HG03521 (cell line): ENCODE results near the gene KIAA1671.

ENCODE experiments used
- ATAC-seq: cut with Tn5 transposase; IDR thresholded peaks from one replicate; pipeline ENCODE4 v1.9.1; 2021; ENCODE audit warnings: mild to moderate bottlenecking, moderate library complexity; ENCODE audit not compliant: unreplicated experiment

KIAA1671 gene

DNA sequence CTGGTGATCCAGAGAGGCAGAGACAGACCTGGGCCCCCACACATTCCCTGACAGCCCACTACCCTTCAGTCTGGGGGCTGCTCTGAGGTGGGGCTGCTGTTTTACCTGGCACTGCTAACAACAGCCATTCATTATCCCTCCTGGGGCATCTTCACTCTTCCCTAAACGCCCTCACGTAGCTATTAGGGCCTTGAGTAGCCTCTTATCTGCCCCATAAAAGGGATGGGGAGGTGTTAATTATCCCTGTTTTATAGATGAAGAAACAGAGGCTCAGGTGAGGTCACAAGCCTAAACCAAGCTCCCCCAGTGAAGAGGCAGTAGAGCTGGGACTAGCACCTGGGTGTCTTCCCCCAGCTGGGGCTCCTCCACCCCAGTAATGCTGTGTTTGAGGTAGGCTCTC is 79.5 kb downstream of the KIAA1671 start:
- ATAC-seq: no peak

DNA sequence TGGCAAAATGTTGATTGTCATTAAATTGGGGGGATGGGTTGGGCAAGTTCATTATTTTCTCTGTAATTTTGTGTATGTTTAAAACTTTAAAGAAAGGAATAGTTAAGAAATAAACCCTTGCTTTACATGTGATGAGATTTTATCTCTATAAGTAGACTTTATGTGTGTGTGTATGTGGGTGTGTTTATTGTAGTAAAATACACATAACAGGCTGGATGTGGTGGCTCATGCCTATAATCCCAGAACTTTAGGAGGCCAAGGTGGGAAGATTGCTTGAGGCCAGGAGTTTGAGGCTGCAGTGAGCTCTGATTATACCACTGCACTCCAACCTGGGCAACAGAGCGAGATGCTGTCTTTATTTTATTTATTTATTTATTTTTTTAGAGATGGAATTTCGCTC is 83.2 kb downstream of the KIAA1671 start:
- no peak for ATAC-seq

DNA sequence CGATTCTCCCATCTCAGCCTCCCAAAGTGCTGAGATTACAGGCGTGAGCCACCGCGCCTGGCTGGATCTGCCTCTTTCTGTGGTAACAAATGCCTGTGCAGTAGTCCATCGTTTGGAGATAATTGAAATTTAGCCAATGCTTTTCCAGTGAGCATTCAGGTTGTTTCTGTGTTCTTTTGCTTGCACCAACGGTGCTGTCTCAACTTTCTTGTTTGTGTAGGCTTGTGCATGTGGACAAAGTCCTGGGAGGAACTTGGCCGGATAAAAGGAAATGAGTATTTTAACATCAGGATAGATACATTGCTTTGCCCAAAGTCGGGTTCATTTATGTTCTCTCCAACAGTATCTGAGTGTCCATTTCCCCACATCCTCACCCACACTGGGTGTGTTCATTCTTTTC is 85.7 kb downstream of the KIAA1671 start:
- ATAC-seq: no peak

DNA sequence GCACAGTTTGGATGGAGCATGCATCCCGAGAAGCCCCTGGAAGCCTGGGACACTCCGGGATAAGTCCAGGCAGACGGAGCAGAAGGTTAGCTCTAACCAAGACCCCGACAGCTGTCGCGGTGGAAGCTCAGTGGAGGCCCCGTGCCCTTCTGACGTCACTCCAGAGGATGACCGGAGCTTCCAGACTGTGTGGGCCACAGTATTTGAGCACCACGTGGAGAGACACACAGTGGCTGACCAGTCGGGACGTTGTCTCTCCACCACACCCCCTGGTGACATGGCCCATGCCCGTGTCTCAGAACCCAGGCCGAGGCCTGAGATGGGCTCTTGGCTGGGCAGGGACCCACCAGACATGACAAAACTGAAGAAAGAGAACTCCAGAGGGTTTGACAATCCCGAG is 86.3 kb downstream of the KIAA1671 start:
- no peak for ATAC-seq

DNA sequence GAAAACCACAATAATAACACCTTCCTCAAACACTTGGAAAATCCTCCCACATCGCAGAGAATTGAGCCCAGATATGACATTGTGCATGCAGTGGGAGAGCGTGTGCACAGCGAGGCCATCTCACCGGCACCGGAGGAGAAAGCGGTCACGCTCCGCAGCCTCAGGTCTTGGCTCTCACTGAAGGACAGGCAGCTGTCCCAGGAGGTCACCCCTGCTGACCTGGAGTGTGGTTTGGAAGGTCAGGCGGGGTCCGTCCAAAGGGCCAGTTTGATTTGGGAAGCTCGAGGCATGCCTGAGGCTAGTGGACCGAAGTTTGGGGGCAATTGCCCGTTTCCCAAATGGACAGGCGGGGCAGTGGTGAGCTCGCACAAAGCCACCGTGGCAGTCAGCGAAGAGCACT is 86.7 kb downstream of the KIAA1671 start:
- ATAC-seq: no peak

DNA sequence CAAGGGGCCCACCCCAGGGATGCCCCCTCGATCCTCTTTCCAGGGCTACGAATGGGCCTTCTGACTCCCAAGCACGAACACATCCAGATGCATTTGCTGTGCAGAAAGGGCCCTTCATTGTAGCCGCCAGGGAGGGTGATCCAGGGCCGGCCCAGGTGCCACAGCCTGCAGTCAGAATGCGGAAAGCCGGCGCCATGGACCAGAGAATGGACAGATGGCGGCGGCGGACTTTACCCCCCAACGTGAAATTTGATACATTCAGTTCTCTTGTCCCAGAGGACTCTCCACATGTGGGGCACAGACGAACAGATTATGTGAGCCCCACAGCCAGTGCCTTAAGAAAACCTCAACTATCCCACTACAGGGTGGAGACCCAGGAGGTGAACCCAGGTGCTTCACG is 87.2 kb downstream of the KIAA1671 start:
- no peak for ATAC-seq

DNA sequence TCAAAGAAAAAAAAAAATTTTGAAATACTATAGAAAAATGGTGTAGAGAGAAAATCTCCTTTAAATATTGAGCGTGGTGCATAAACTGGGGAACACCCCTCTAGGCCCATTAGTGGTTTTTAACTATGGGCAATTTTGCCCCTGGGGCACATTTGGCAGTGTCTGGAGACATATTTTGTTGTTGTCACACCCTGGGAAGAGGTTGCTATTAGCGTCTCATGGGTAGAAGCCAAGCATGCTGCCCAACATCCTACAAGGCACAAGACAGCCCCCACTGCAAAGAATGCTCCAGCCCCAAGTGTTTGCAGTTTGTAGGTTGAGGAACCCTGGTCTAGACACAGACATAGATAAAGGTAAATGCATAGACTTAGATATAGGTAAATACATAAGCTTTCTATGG is 92.6 kb downstream of the KIAA1671 start:
- no peak for ATAC-seq

DNA sequence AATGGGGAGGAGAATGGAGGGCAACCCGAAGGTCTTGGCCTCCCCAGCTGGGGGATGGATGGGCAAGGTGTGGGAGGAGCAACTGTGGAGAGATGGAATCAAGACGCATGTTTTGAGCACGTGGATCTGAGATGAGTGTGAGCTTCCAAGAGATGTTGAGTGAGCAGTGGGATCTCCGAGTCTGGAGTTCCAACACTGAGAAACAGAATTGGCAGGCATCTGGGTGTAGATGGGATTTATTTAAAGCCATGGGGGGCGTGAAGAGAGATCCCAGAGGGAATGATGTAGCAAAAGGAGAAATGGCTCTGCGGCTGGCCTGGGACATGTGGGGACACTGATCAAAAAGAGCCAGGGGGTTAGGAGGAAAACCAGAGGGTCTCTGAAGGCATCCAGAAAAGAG is 95.6 kb downstream of the KIAA1671 start:
- no peak for ATAC-seq

DNA sequence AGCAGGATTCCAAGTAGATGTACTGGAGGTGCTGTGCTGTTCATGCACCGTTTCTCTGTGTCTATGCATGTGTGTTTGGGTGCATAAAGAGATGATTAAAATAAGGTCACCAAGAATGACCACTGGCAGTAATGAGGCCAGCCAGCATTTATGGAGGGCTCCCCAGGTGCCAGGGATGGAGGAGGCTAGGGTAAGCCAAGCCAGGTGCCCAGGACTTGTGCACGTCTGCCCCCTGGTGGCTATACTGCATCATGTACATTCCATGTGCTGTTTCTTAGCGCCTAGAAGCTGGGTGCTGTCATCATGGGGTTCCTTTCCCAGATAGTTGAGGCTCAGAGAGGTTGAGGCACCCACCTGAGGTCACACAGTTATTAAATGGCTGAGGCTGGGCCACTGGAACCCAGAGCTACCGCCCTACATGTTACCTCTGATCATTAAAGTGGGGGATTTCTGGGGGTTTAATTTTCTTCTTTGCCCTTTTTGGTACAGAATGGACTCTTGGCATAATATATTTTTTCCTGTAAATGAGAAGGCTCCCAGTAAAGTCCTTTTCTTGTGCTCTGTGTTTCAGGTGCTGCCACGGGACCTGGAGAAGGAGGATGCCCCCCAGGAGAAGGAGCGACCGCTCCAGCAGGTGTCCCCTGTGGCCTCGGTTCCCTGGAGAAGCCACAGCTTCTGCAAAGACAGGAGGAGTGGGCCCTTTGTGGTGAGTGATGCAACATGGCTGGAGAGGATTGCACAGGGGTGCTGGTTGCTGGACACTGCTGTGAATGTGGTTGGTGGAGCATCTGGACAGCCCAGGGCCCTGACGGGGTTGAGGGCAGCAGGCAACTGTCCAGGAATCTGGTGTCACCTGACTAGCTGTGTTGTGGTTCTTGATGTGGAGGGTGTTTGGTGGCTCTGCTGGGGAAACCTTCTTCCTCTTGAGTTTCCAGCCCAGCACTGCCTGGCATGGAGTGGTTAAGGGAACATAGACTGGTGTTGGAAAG is 96.4 kb downstream of the KIAA1671 start:
- no peak for ATAC-seq

DNA sequence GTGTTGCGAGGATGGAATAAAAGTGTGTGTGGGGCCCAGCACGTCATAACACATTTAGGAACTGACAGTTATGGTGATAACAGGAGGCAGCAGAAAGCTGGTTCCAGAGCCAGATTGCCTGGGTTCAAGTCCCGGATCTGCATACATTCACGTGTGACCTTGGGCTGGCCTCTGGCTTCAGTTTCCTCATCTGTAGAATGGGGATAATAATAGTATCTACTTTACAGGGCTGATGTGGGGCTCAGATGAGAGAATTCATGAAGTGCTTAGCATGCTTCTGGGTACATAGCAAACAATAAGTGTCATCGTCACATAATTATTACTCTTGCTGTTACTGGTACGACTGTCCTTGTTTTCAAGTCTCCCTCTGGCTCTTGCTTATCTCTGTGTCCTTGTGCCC is 97.3 kb downstream of the KIAA1671 start:
- no peak for ATAC-seq

DNA sequence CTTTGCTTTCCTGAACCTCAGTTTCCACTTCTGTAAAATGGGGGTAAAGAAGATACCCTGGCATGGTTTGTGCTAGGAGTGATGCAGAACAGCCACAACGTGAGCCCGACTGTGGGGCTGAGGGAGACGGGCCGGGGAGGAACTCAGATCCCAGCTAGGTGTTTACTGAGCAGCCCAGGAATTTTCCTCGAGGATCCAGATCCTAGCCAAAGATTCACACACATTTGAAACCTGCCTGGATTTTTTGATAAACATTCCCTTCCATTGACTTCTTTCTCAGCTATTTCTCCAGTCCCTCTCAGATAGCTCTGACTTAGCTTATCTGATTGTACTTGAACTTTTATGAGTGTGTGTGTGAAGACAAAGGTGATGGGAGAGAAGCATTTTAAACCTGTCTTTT is 98.0 kb downstream of the KIAA1671 start:
- no peak for ATAC-seq

DNA sequence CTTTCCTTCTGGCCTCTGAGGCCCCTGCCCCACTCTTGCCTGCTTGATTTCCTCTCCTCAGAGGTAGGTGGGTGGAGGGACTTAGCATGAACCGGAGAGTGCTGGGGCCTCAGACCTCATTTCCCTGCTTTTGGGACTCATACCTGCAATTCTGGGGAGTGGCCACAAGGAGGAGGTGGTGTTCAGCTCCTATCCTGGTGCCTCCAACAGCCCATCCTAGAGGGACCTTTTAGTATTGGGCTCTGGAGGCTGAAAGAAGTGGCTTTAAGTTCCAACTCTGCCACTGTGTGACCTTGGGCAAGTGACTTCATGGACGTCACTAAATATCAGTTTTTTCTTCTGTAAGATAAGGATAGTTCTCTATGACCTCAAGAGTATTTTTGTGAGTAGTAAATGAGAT is 98.6 kb downstream of the KIAA1671 start:
- ATAC-seq: no peak

DNA sequence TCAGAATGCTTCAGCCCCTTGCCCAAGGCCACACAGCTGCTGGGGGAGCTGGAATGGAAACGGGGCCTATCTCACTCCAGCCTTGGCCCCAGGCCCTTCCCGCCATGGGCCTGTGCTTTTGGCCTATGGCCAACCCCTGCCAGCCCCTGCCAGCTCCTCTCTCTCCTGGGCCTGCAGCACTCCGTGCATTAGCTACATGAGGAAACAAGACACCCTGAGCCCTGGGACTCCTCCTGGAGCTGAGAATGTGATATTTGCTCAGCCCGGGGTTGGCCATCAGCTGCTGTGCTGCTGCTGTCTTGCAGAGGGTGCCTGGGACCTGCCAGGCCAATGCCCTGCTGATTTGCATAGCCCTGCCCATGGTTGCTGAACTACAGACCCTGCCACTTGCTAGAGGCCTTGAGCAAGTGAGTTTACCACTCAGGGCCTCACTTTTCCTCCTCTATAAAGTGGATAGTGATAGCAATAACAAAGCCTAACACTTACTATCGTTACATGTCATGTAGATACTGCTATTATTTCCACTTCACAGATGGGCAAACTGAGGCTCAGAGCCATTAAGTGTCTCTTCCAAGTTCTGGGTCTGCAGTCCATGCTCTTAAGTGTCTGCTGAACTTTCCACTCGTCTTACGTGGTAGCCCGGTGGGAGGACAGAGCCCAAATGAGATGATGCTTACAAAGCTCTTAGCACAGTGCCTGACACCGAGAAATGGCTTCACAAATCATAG is 99.6 kb downstream of the KIAA1671 start:
- no peak for ATAC-seq

DNA sequence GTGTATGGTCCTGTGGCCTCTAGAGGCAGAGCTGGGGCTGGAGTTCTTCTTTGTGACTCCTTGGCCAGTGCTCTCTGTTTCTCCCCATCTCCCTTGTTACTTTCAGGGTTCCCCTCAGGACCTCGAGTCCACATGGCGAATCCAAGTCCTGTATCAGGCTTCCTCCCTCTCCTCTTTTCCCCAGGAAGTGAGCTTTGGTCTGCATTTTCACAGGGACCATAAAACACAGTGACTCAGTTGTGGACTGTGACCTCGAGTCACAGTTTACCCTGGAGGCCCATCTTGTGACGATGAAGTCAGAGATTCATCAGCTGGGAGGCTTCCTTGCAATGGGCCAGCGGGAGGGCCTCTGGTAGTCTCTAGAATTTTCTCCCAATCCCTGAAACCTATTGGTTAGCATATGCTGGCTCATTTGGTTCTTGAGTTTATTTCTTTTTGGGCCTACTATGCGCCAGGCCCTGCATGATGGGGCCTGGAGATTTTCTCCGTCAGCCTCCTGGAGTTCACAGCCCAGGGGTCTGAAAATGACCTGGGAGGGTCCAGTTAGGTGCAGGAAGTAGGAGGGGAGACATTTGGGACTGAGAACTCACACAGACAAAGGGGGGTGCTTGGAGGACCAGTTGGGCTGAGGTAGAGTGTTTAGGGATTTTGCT is 100.8 kb downstream of the KIAA1671 start:
- no peak for ATAC-seq

DNA sequence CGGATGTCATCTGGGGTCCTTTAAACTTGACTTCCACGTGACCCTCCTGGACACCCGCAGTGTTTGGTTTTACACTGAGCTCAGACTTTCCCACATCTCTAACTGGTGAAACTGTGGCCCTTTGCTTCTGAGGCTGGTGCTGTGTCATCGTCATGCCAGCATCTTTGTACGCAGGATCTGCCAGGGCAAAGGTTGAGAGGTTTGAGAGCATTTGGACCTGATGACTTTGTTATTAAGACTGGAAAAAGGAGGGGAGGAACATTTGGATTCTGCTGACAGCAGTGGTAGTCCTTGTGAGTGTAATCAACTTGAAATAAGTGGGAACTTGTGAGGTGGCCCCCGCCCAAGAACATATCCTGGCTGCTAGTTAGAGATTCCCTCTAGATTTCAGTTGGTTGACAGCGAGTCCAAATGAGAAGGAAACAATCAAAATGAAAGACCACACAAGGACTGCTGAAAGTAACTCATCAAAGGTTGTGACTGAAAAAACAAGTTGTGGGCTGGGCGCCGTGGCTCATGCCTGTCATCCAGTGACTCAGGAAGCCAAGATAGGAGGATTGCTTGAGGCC is 102.5 kb downstream of the KIAA1671 start:
- ATAC-seq: no peak

DNA sequence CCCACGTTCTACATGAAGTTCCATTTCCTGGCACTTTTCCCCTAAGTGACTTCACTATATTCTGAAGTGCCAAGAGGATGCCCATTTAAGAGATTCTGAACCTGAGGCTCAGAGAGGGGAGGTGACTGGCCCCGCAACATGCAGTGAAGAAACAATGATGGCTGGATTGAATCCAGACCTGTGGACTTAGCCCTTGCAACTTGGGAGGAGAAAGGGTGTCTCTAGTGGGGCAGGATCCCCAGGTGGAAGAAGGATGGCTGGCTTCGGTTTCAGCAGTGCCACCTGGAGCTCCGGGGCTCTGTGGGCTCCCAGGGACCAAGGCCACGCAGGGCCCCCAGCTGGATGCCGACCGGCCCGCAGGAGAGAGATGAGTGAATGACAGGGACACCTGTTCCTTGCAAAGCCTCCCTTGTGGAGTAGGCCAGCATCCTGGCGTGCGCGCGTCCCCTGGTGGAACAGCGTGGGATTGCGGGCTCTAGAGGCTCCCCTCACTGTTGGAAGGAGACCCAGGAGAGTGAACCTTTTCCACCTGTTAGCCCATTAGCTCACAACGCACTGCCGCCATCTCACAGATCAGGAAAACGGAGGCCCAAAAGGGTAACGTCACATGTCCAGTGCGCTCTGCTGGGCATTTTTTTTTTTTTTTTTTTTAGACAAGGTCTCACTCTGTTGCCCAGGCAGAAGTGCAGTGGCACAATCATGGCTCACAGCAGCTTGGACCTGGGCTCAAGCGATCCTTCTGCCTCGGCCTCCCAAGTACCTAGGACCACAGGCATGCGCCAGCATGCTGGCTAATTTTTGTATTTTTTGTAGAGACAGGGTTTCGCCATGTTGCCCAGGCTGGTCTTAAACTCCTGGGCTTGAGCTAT is 104.7 kb downstream of the KIAA1671 start:
- ATAC-seq: no peak

DNA sequence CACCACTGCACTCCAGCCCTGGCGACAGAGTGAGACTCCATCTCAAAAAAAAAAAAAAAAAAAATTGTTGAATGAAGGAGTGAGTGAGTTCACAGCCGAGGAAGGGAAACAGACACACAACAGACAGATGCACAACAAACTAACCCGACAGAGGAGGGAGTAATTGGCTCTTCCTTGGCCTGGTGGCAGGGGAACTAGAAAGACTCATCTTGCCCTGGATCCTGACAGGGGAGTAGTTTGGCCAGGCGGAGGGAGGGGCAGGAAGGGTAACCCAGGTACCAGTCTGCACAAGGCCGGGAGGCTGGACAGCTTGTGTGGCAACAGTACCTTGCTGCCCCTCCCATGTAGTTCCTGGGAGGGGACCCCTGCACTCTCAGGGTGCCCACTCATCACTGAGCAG is 106.9 kb downstream of the KIAA1671 start:
- no peak for ATAC-seq

DNA sequence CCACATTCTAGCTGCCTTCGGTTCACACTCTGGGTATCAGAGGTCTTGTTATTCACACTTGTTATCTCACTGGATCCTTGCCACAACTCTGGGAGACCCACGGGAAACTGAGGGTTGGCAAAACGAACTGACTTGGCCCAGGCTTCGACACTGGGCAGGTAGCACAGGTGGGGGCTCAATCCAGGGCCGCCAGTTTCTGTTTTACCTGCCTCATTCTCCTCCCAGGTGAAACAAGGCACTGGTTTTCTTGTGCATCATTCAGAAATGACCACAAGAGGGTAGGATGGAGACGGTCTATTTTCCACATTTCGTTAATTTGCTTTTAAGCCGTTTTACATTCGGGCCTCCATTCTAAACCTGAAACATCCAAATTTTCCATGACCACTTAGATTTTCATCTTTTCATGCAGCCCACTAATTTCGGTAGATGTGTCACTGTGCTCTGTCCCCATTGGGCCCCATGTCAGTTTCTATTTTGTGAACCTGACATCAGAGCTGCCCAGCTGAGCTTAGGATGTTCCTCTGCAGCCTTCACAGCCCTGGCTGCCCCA is 108.1 kb downstream of the KIAA1671 start:
- no peak for ATAC-seq

DNA sequence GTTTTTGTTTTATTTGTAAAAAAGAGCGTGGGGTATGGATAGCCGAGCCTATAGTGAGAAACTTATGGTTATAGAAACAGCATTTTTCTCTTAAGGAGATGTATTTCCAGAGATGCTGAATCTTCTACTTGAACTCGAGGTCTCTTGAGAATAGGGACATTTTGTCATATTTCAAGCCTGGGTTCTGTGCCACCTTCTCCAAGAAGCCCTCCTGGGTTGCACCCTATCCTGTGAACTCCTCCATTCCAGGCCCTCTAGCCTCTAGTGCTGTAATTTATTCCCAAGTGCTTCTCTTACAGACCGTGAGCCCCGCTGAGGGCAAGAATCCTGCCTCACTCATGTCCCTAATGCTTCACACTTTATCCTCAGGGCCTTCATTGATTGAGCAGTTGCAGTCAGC is 108.6 kb downstream of the KIAA1671 start:
- ATAC-seq: no peak
